ENCODE results near the gene SUPT6H. TPM values are rescaled to one million over a fixed set of nuclear protein-coding genes. Genes with fewer than 3 reads are reported as not detected.

The SUPT6H gene
- total and polyA plus RNA-seq, 8 donors: 21.8 to 49.0 (median 30.0) TPM

DNA sequence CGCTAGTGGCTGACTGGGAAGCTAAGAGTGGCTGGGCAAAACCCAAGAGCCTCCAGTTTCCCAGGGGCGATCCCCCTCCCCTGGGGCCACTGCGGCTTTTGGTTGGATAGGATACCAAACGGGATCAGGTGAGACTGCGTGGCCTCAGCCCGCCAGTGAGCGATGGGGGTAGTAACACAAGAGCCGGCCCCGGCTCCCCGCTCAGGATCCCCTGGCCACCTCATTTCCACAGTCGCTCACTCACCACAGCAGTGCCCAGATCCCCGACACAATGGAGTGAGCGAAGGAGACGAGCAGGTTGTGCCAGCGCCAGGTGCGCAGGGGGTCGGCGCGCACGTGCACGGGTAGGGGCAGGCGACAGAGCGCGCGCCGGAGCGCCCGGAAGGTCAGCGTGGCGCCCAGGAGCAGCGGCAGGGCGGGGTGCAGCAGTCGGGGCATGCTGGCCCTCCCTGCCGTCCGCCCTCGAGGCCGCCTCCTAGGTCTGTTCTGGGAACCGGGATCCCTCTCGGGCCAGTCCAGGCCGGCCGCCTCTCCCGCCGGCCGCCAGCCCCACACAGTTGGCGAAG, 63.7 kb downstream of the SUPT6H start:
- FAIRE-seq (no peak), ATAC-seq (peak; percentile 1 to 24 (median 5)), DNase-seq (peak in 3 of 6 donors; percentile 75 to 91 (median 76))
- Histone ChIP-seq H3K4me1 (peaks cover 11 to 33% (median 17%) of the 10 kb centered on the region in 3 donors), H3K27ac (peak overlapping the region; percentile 35 to 99 (median 84)), H3K36me3 (peaks cover 0 to 33% (median 23%) of the 10 kb centered on the region in 3 donors), H3K9me3 (no peaks in the 10 kb centered on the region), H3K4me3 (peak overlapping the region; percentile 25 to 84 (median 52)), H3K27me3 (no peaks in the 10 kb centered on the region)
- 0 to 1% methylated on average over 35 to 45 of the region's 45 CpGs for WGBS, 2 donors
- intact Hi-C loops (cut with DNase I): no loop called here
- TF ChIP-seq, protein P1, sequence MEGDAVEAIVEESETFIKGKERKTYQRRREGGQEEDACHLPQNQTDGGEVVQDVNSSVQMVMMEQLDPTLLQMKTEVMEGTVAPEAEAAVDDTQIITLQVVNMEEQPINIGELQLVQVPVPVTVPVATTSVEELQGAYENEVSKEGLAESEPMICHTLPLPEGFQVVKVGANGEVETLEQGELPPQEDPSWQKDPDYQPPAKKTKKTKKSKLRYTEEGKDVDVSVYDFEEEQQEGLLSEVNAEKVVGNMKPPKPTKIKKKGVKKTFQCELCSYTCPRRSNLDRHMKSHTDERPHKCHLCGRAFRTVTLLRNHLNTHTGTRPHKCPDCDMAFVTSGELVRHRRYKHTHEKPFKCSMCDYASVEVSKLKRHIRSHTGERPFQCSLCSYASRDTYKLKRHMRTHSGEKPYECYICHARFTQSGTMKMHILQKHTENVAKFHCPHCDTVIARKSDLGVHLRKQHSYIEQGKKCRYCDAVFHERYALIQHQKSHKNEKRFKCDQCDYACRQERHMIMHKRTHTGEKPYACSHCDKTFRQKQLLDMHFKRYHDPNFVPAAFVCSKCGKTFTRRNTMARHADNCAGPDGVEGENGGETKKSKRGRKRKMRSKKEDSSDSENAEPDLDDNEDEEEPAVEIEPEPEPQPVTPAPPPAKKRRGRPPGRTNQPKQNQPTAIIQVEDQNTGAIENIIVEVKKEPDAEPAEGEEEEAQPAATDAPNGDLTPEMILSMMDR (IDR thresholded peaks at IDR 0.05): no peak

GRCh38 chr17:28726226-28726626, 64.2 kb downstream of the SUPT6H start, which contains the start of gene TLCD1:
Gene TLCD1 (minus strand): TSS chr17:28726233. CDS start chr17:28726097, 136 bp downstream.
- H3K27ac ChIP-seq: peak within 1 kb of the TSS; percentile 93 to 99 (median 97)
- peaks cover 0 to 31% (median 23%) of the 10 kb centered on the region in 3 donors for H3K36me3 ChIP-seq
- no peaks in the 10 kb centered on the region for H3K27me3 ChIP-seq
- peaks cover 8 to 28% (median 12%) of the 10 kb centered on the region in 3 donors for H3K4me1 ChIP-seq
- FAIRE-seq (no peak), DNase-seq (peak in 5 of 6 donors; percentile 69 to 85 (median 77)), ATAC-seq (peak; percentile 36 to 47 (median 43))
- TF ChIP-seq, protein P1 (IDR thresholded peaks at IDR 0.05): no peak
- intact Hi-C loops (cut with DNase I): no loop called here
- peak within 1 kb of the TSS; percentile 25 to 84 (median 68) for H3K4me3 ChIP-seq
- no peaks in the 10 kb centered on the region for H3K9me3 ChIP-seq
- WGBS, 2 donors: 0 to 1% methylated on average over 4 to 49 of the region's 49 CpGs

- 0 to 1% methylated on average over 57 of the region's 57 CpGs for WGBS, 2 donors
- H3K36me3 ChIP-seq: peaks cover 0 to 26% (median 23%) of the 10 kb centered on the region in 3 donors
- FAIRE-seq: no peak
- intact Hi-C loops (cut with DNase I): no loop called here
- peak; percentile 90 to 97 (median 95) for DNase-seq
- peak; percentile 68 to 83 (median 74) for ATAC-seq
- TF ChIP-seq, protein P1 (IDR thresholded peaks at IDR 0.05): peak; percentile 98
- H3K27ac ChIP-seq: peak overlapping the region; percentile 93 to 99 (median 97)
- H3K27me3 ChIP-seq: no peaks in the 10 kb centered on the region
- H3K4me1 ChIP-seq: peaks cover 2 to 22% (median 6%) of the 10 kb centered on the region in 3 donors
- peak overlapping the region; percentile 25 to 84 (median 68) for H3K4me3 ChIP-seq
- no peaks in the 10 kb centered on the region for H3K9me3 ChIP-seq
Measured at GRCh38 chr17:28726627-28727491, 64.9 kb downstream of the SUPT6H start.

DNA sequence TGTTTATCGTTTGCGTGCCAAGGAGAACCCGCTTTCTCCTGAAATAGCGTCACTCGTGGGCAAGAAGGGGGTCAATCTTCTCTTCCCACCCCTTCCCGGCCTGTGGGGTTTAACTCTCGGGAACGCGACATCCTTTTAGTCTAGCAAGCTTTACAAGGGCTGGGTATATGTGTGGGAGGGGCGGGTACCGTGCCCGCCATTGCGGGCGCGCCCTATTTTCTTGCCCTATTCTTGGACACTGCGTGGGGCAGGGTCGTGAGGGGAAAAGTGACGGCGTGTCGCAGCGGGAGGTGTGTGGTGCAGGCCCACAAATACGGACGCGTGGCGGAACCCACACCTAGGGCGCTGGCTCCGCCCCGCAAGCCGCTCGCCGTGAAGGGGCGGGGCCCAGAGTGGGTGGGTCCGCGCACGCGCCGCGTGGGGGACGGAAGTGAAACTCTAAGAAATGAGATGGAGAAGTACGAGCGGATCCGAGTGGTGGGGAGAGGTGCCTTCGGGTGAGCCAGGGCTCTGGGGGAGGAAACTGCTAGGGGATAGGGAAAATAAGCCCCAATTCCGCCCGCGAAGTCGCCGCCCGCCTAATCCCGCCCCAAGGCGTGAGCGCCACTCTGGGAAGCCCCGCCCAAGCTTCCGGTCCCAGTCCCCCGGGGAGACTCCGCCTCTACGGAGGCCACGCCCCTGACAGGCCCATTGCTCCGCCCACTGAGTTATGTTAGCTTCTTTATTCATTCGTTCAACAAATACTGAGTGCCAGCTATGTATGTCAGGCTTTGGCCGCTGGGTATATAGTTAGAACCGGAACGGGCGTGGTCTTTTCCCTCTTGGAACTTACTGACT, 66.6 kb downstream of the SUPT6H start, which contains the start of gene NEK8:
TSS of gene NEK8 (plus strand) at position 425 of the 837 bp plus-strand sequence. CDS start at position 451, 26 bp downstream.
- DNase-seq: peak; percentile 94 to 99 (median 98)
- ATAC-seq: peak; percentile 64 to 80 (median 71)
- H3K36me3 ChIP-seq: peaks cover 0 to 10% (median 9%) of the 10 kb centered on the region in 3 donors
- peak within 1 kb of the TSS; percentile 46 to 84 (median 59) for H3K4me3 ChIP-seq
- H3K27me3 ChIP-seq: no peaks in the 10 kb centered on the region
- peak within 1 kb of the TSS; percentile 93 to 99 (median 97) for H3K27ac ChIP-seq
- H3K9me3 ChIP-seq: no peaks in the 10 kb centered on the region
- peak; percentile 60 for FAIRE-seq
- TF ChIP-seq, protein P1 (IDR thresholded peaks at IDR 0.05): no peak
- intact Hi-C loops (cut with DNase I): no loop called here
- WGBS, 2 donors: 0 to 1% methylated on average over 58 to 64 of the region's 64 CpGs
- H3K4me1 ChIP-seq: peaks cover 0 to 17% (median 0%) of the 10 kb centered on the region in 3 donors
